K562 (cell line): ENCODE measurements around the gene C9. TPM values are rescaled to one million over a fixed set of nuclear protein-coding genes. Genes with fewer than 3 reads are reported as not detected.

Experiments
- ATAC-seq: fragments of 200-7000 bp; cut with Tn5 transposase; 3 replicates; pipeline ENCODE4 v1.9.1; 2020; ENCODE audit warnings: moderate library complexity
- BruUV-seq: library from RNA; stranded (reverse); fragments of 400-500 nt; replicated peaks from 2 replicates; lab custom pipeline; 2021; lab: Mats Ljungman, UMichigan
- CTCF ChIA-PET: fragments of 300-600 bp; formaldehyde crosslinking; extraction: SDS; loops from one replicate; lab custom pipeline; 2021; ENCODE audit warnings: low intra/inter-chr PET ratio; lab: Yijun Ruan, JAX
- POLR2A ChIA-PET: fragments of 300-600, 350-650 bp; sonication (Branson Sonifier 250); formaldehyde crosslinking; extraction: SDS; loops from one replicate; lab custom pipeline; 2021; ENCODE audit warnings: antibody characterized with exemption, inconsistent platforms; lab: Yijun Ruan, JAX
- DNase-seq, 4 experiments: peaks; one replicate each; pipeline versions ENCODE4 v3.0.0 to v3.0.0-alpha.2; 2011 to 2018; ENCODE audit warnings: low spot score in 3 of 4, mixed read lengths in 3 of 4; ENCODE audit errors: extremely low read depth in 1 of 4
- FAIRE-seq: peaks from 2 replicates; lab custom pipeline; 2011; peaks lifted over from hg19 to GRCh38; lab: Jason Lieb, UNC
- H2AFZ ChIP-seq: 2 replicates; pipeline ENCODE4 v1.6.0; 2011; ENCODE audit warnings: low read depth, low read length, control low read depth, inconsistent platforms
- H3K27ac ChIP-seq: fragments of 200-600 bp; 3 replicates; pipeline ENCODE4 v1.8.0; 2011; ENCODE audit warnings: low read depth, mild to moderate bottlenecking, control low read depth, inconsistent platforms, low read length, moderate library complexity, mixed read lengths; ENCODE audit errors: extremely low read depth
- H3K27me3 ChIP-seq, 2 experiments: fragments of 300-600 bp in 1 of 2; 2 replicates in 1 of 2; 3 replicates in 1 of 2; pipeline versions ENCODE4 v1.6.0 to v1.8.0; 2011; ENCODE audit warnings: inconsistent platforms in 2 of 2, low read length in 2 of 2, mild to moderate bottlenecking in 1 of 2, mixed read lengths in 1 of 2, moderate library complexity in 1 of 2; ENCODE audit not compliant: control insufficient read depth in 2 of 2, insufficient read depth in 2 of 2
- H3K36me3 ChIP-seq: fragments of 300-600 bp; 3 replicates; pipeline ENCODE4 v1.8.0; 2011; ENCODE audit warnings: mild to moderate bottlenecking, low read length, inconsistent platforms; ENCODE audit not compliant: control insufficient read depth, insufficient read depth
- H3K4me1 ChIP-seq, 2 experiments: fragments of 200-600 bp in 1 of 2; replicated peaks in 1 of 2; 2 replicates in 1 of 2; 3 replicates in 1 of 2; pipeline versions ENCODE4 v1.5.1 to v1.8.0; 2011; ENCODE audit warnings: inconsistent platforms in 2 of 2, low read length in 2 of 2, mild to moderate bottlenecking in 1 of 2, mixed read lengths in 1 of 2, moderate library complexity in 1 of 2; ENCODE audit not compliant: control insufficient read depth in 2 of 2, insufficient read depth in 2 of 2
- H3K4me2 ChIP-seq: 2 replicates; pipeline ENCODE4 v1.6.1; 2011; ENCODE audit warnings: low read length, control low read depth, inconsistent platforms, mixed read lengths; ENCODE audit not compliant: insufficient read depth
- H3K4me3 ChIP-seq: fragments of 200-600 bp; sonication (generic), shearing (Covaris generic); 2 replicates; pipeline ENCODE4 v1.5.1; 2016; ENCODE audit warnings: control low read depth, inconsistent platforms
- H3K79me2 ChIP-seq: fragments of 200-600 bp; 3 replicates; pipeline ENCODE4 v1.8.0; 2011; ENCODE audit warnings: low read length, inconsistent platforms; ENCODE audit not compliant: control insufficient read depth, insufficient read depth
- H3K9ac ChIP-seq, 2 experiments: 2 replicates each; pipeline versions ENCODE4 v1.6.0 to v1.6.1; 2011; ENCODE audit warnings: low read depth in 2 of 2, low read length in 2 of 2, control low read depth in 1 of 2, inconsistent platforms in 1 of 2, mild to moderate bottlenecking in 1 of 2, mixed read lengths in 1 of 2; ENCODE audit not compliant: insufficient read depth in 1 of 2
- H3K9me1 ChIP-seq: one replicate; pipeline ENCODE4 v1.6.0; 2011; ENCODE audit warnings: inconsistent platforms, mild to moderate bottlenecking, low read length, moderate library complexity; ENCODE audit not compliant: control insufficient read depth, insufficient read depth
- H3K9me3 ChIP-seq: replicated peaks from 2 replicates; pipeline ENCODE4 v1.5.1; 2011; ENCODE audit warnings: low read depth, low read length, inconsistent platforms; ENCODE audit not compliant: control insufficient read depth, insufficient read depth
- H4K20me1 ChIP-seq: replicated peaks from 2 replicates; pipeline ENCODE4 v1.6.1; 2011; ENCODE audit warnings: low read length, inconsistent platforms, mixed read lengths; ENCODE audit not compliant: control insufficient read depth, insufficient read depth
- ARNT ChIP-seq, 2 experiments: fragments of 450-650 bp; IDR thresholded peaks; 2 replicates each; pipeline ENCODE4 v1.6.1; 2016; ENCODE audit warnings: mild to moderate bottlenecking in 1 of 2
- DACH1 ChIP-seq: fragments of 450-650 bp; IDR thresholded peaks from 2 replicates; pipeline ENCODE4 v1.6.1; 2018; ENCODE audit not compliant: partially characterized antibody
- MCM2 ChIP-seq: fragments of 450-650 bp; IDR thresholded peaks from 2 replicates; pipeline ENCODE4 v1.6.1; 2017; ENCODE audit warnings: low read depth, mild to moderate bottlenecking
- ZC3H8 ChIP-seq: fragments of 450-650 bp; IDR thresholded peaks from 2 replicates; pipeline ENCODE4 v1.6.1; 2017
- WGBS: fragments of 100-300 bp; shearing (Covaris generic); methylation state at CpG from one replicate; pipeline ENCODE4 v1.1.6; 2016; ENCODE audit warnings: low coverage, mixed read lengths; ENCODE audit not compliant: insufficient coverage; ENCODE audit errors: missing lambda C conversion rate; 5-methylcytosine and 5-hydroxymethylcytosine counted together
- in situ Hi-C: fragments of 300-500 bp; cut with MboI; formaldehyde crosslinking; loops from 4 replicates; pipeline ENCODE4 v1.15.0; 2018; ENCODE audit warnings: inconsistent platforms, mixed read lengths
- intact Hi-C: fragments of 100-400 bp; cut with micrococcal nuclease; formaldehyde crosslinking; loops from 2 replicates; pipeline ENCODE4 v1.14.2; 2022
- polyA plus RNA-seq, 8 experiments: library from polyadenylated mRNA; depleted of rRNA in 4 of 8; stranded (reverse) in 5 of 8; unstranded in 3 of 8; fragments of >200 nt; fragmentation: Nextera tagmentation in 2 of 8; fragmentation: Illumina TruSeq in 1 of 8; extraction: Ambion mirVana in 2 of 8; extraction: Trizol in 1 of 8; gene quantifications; 2 replicates each; pipeline versions ENCODE4 v1.2.1 to v1.2.3, GENCODE V29; 2011 to 2014; ENCODE audit warnings: inconsistent platforms in 1 of 8, missing spikeins in 1 of 8
- total RNA-seq, 7 experiments: library from RNA; depleted of rRNA in 6 of 7; stranded (reverse); fragments of >200 nt in 6 of 7; fragmentation: Illumina TruSeq in 2 of 7; extraction: Trizol in 2 of 7; gene quantifications; 2 replicates each; pipeline versions ENCODE4 v1.2.1 to v1.2.3, GENCODE V29; 2011 to 2021; ENCODE audit warnings: low replicate concordance in 1 of 7
- TF ChIP-seq, protein P1 (sequence below), 2 experiments: IDR thresholded peaks; 2 replicates each; pipeline ENCODE4 v1.6.1; 2012; ENCODE audit warnings: improper control_type of control experiment in 2 of 2, low read depth in 2 of 2, low read length in 2 of 2, borderline replicate concordance in 1 of 2
- TF ChIP-seq, protein P2 (sequence below), 2 experiments: fragments of 450-650 bp; formaldehyde crosslinking in 1 of 2; IDR thresholded peaks; 2 replicates each; pipeline versions ENCODE4 v1.4.0 to v1.6.1; 2014 to 2020; ENCODE audit warnings: mild to moderate bottlenecking in 2 of 2, borderline replicate concordance in 1 of 2, low read depth in 1 of 2

Gene C9
- total and polyA plus RNA-seq, 9 of the 15 experiments (the other 6 are each of a cell fraction or from before 2014, with no cell fraction given), result 0.08 to 0.38 TPM; not detected in 7

DNA sequence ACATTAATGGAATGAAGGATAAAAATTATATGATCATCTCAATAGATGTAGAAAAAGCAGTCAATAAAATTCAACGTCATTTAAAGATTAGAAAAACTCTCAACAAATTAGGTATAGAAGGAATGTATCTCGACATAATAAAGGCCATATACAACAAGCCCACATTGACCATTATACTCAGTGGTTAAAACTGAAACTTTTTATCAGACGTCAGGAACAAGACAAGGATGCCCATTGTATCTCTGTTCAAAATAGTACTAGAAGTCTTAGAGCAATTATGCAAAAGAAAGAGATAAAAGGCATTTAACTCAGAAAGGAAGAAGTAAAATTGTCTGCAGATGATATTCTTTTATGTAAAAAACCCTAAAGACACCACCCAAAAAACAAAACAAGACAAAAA lies 40.8 kb downstream of the C9 start:
- no TSS peak for BruUV-seq
- H3K36me3 ChIP-seq, result no peaks in the 10 kb centered on the region
- no peaks in the 10 kb centered on the region for H3K79me2 ChIP-seq
- no peak overlapping the region for H3K4me2 ChIP-seq
- DNase-seq (no peak), FAIRE-seq (no peak), ATAC-seq (no peak)
- POLR2A ChIA-PET, result no interaction called here
- no peaks in the 10 kb centered on the region for H3K4me1 ChIP-seq
- no peak overlapping the region for H3K9ac ChIP-seq
- H3K4me3 ChIP-seq, result no peak overlapping the region
- H2AFZ ChIP-seq, result no peak overlapping the region
- no peaks in the 10 kb centered on the region for H3K9me1 ChIP-seq
- no peaks in the 10 kb centered on the region for H3K27me3 ChIP-seq
- H3K27ac ChIP-seq, result no peak overlapping the region
- intact Hi-C loops (no loop called here), in situ Hi-C loops (no loop called here)
- CTCF ChIA-PET, result no interaction called here
- 1% methylated on average over 3 of the region's 3 CpGs for WGBS
- TF ChIP-seq DACH1 (no peak), MCM2 (no peak), ARNT (IDR thresholded peaks at IDR 0.05) (no peak), ZC3H8 (no peak)
- TF ChIP-seq, protein P1, sequence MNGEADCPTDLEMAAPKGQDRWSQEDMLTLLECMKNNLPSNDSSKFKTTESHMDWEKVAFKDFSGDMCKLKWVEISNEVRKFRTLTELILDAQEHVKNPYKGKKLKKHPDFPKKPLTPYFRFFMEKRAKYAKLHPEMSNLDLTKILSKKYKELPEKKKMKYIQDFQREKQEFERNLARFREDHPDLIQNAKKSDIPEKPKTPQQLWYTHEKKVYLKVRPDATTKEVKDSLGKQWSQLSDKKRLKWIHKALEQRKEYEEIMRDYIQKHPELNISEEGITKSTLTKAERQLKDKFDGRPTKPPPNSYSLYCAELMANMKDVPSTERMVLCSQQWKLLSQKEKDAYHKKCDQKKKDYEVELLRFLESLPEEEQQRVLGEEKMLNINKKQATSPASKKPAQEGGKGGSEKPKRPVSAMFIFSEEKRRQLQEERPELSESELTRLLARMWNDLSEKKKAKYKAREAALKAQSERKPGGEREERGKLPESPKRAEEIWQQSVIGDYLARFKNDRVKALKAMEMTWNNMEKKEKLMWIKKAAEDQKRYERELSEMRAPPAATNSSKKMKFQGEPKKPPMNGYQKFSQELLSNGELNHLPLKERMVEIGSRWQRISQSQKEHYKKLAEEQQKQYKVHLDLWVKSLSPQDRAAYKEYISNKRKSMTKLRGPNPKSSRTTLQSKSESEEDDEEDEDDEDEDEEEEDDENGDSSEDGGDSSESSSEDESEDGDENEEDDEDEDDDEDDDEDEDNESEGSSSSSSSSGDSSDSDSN (IDR thresholded peaks at IDR 0.05; ENCODE audit: borderline replicate concordance in 1 of 2, low read depth in 2 of 2, low read length in 2 of 2), result no peak
- TF ChIP-seq, protein P2, sequence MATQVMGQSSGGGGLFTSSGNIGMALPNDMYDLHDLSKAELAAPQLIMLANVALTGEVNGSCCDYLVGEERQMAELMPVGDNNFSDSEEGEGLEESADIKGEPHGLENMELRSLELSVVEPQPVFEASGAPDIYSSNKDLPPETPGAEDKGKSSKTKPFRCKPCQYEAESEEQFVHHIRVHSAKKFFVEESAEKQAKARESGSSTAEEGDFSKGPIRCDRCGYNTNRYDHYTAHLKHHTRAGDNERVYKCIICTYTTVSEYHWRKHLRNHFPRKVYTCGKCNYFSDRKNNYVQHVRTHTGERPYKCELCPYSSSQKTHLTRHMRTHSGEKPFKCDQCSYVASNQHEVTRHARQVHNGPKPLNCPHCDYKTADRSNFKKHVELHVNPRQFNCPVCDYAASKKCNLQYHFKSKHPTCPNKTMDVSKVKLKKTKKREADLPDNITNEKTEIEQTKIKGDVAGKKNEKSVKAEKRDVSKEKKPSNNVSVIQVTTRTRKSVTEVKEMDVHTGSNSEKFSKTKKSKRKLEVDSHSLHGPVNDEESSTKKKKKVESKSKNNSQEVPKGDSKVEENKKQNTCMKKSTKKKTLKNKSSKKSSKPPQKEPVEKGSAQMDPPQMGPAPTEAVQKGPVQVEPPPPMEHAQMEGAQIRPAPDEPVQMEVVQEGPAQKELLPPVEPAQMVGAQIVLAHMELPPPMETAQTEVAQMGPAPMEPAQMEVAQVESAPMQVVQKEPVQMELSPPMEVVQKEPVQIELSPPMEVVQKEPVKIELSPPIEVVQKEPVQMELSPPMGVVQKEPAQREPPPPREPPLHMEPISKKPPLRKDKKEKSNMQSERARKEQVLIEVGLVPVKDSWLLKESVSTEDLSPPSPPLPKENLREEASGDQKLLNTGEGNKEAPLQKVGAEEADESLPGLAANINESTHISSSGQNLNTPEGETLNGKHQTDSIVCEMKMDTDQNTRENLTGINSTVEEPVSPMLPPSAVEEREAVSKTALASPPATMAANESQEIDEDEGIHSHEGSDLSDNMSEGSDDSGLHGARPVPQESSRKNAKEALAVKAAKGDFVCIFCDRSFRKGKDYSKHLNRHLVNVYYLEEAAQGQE (IDR thresholded peaks at IDR 0.05; ENCODE audit: borderline replicate concordance), result no peak
- TF ChIP-seq, protein P2 (CRISPR knock-in tag; IDR thresholded peaks at IDR 0.05; ENCODE audit: low read depth), result no peak
- no peaks in the 10 kb centered on the region; the same call in 1 of the 2 replicates for H3K9me3 ChIP-seq
- H4K20me1 ChIP-seq, result no peaks in the 10 kb centered on the region
